Kidney glomerular epithelial cell (primary cell): ENCODE measurements around the gene C19orf73.
"Not testable (repeated sequence)": the region's sequence is repeated elsewhere in the genome, so short reads cannot be mapped to it uniquely, and the experiment has no call there.

Source experiments
- DNase-seq: peaks from one replicate; lab custom pipeline; 2025; lab: John Stamatoyannopoulos, UW

The C19orf73 gene

GRCh38 chr19:49121841-49122240 is 2.9 kb upstream of the C19orf73 start:
- DNase-seq = not testable (repeated sequence)

DNA sequence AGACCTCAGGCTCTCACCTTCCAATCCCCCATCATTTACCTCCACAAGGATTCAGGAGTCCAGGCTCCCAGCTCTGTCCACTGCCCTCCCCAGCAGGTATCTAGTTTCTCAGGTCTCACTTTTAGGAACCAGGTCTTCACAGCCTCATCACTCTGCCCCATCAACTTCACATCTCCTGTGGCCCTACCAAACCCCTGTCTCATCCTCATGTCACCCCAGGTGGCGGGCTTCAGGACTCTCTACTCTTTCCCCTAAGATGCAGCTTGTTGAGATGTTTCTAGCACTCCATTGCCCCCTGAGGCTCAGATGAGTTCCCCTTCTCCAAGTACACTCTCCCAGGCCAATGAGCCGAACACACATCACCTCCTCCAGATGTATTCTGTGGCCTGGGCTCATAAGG is 1.9 kb upstream of the C19orf73 start:
- no peak for DNase-seq

DNA sequence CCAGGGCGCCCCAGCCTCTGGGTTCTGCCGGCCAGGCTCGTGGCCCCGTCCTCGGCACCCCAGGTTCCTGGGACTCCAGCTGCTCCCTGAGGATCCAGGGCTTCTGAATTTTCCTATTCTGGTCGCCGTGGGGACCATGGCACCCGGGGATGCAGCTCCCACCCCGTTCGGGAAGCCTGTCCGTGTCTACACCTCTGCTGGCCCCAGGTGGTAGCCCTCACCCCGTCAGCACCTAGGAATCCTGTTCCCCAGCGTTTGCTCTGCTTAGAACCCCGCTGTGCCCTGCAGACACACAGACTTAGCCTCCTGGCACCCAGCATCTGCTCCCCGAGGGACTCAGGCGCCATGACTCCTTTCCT is 1.4 kb upstream of the C19orf73 start:
- DNase-seq = no peak

DNA sequence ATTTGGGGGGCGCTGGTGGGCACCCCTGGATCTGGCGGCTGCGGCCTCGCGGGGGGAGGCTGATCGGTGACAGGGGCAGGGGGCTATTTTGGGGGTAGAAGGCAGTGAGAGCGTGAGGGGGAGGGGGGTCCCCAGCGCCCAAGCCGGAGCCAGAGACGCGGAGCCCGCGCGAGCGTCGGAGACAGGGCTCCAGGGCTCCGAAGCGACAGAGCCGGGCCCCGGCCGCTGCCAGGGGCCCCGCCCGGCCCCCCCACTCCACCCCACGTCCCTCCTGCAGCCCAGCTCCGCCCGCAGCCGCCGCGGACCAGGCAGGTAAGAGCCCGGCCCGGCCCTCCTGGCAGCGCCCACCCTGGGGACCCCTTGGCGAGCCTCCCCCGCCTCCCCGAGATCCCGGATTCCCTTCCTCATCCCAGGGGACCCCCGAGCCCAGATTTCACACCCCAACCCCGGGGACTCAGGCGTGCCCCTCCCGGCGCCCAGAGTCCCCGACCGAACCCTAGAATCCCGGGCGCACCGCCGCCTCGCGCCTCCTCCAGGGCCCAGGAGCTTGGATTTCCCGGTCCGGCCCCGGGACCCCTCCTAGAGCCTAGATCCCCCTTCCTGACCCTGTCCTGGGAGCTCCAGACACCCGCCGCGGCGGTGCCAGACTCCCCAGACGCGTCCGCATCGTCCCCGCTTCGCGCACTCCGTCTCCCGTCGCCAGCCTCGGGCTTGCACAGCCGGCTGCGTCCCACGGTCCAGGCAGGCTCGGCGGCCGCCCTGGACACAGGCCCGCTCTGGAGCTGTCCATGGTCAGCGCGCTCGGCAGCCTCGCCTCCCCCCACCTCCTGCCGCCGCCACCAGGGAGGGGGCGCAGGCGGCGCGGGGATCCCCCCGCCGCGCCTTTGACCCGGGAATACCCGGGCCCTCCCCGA is 725 bp upstream of the C19orf73 start, which contains the start of gene PPFIA3:
TSS of gene PPFIA3 (plus strand) at position 134 of the 914 bp plus-strand sequence. CDS start 8,330 bp downstream, outside the sequence.
- peak; percentile 21 for DNase-seq

GRCh38 chr19:49117677-49118564 is 1.0 kb downstream of the C19orf73 start:
- no peak for DNase-seq

GRCh38 chr19:49116544-49116943 is 2.4 kb downstream of the C19orf73 start:
- DNase-seq = no peak

DNA sequence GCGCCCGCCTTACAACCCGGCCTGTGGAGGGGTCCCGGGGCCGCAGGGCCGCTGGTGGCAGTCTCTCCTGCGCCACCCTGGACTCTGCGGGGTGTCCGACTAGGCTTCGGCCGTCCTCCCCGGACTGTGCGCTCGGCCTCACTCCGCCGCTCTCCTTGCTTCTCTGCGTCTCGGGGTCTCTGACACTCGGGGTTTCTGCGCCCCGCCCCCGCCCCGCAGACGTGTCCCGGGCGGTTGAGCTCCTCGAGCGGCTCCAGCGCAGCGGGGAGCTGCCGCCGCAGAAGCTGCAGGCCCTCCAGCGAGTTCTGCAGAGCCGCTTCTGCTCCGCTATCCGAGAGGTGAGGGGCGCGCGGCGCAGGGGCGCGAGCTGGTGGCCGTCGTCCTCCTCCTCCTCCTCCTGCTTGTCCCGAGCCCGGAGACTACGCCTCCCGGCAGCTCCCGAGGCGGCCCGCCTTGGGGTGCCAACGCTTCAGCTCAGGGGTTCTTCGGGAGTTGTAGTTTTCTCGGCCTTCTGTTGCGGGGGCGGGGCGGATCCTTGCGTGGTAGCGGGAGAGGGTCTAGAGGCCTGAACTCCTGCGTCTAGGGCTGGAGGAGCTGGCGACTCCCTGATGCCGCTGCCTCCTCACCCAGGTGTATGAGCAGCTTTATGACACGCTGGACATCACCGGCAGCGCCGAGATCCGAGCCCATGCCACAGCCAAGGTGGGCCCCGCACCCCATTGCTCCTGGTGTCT is 4.1 kb downstream of the C19orf73 start:
- DNase-seq = no peak

- peak; percentile 44 for DNase-seq
Observed at GRCh38 chr19:49113762-49114629, 4.9 kb downstream of the C19orf73 start, which contains the start of gene LIN7B. Gene LIN7B, plus strand, starts transcription at chr19:49114370. Its CDS starts 35 bp downstream, at chr19:49114405.

GRCh38 chr19:49111218-49111998 is 7.5 kb downstream of the C19orf73 start:
- DNase-seq = no peak

DNA sequence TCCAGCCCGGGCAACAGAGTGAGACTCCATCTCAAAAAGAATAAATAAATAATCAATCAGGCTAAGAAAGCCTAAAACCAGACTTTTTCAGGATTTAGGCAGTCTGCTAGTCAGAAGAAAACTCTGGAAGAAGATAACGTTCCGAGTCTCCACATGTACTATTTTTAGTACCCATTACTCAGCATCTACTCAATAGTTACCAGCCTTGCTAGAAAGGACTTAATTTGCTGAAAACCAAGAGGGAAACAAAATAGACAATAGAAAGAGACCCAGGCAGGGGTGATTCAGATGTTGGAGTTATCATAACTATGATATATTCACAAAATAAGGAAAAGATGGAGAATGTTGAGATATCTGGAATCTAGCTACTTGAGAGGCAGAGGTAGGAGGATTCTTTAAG is 8.4 kb downstream of the C19orf73 start:
- no peak for DNase-seq

DNA sequence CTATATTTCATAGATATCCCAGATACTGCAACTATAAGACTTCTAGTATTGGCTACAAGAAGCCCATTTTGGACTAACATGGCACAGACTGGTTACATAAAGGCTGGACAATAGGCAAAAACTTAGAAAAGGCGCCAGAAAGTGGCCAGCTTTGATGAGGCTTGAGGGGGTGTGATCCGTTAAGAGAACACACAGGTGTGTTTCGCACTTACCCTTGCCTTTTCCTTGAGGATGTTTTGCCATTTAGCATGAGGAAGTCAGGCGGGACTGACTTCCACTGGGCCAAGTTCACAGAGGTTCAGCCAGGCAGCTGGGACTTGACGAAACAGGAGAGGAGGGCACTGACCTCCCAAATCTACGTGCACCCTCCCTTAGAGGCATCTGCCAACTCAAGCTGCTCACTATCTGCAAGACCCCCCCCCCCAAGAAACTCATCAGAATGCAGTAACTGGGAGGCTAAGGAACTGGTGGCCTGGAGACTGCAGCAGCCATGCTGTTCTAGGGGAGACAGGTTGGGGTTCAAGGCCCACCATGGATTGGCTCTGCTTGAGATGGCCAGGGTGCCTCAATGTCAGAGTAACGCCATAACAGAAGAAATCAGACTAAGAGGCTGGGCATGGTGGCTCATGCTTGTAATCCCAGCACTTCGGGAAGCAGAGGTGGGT is 9.2 kb downstream of the C19orf73 start:
- DNase-seq = no peak

DNA sequence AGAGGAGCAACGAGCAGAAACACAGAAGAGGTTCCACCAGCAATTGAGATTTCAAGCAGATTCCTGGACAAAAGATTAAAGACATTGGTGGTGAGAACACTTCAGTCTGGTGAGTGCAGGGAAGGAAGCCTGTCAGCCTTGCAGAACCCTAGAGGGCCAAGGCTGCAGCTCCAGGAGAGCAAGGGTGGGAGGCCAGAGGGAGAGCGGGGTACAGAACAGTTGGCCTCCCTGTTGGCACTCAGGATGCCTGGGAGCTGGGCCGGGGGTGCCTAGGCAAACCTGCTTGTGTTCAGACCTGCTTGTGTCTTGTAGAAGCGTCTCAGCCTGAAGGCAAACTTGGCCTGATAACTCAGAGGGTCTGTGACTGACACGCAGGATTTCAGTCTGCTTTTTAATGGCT is 9.9 kb downstream of the C19orf73 start:
- no peak for DNase-seq

- DNase-seq = no peak
Observed at GRCh38 chr19:49107625-49108459, 11.1 kb downstream of the C19orf73 start.

- DNase-seq = peak; percentile 7
Observed at GRCh38 chr19:49106648-49107135, 12.3 kb downstream of the C19orf73 start.

DNA sequence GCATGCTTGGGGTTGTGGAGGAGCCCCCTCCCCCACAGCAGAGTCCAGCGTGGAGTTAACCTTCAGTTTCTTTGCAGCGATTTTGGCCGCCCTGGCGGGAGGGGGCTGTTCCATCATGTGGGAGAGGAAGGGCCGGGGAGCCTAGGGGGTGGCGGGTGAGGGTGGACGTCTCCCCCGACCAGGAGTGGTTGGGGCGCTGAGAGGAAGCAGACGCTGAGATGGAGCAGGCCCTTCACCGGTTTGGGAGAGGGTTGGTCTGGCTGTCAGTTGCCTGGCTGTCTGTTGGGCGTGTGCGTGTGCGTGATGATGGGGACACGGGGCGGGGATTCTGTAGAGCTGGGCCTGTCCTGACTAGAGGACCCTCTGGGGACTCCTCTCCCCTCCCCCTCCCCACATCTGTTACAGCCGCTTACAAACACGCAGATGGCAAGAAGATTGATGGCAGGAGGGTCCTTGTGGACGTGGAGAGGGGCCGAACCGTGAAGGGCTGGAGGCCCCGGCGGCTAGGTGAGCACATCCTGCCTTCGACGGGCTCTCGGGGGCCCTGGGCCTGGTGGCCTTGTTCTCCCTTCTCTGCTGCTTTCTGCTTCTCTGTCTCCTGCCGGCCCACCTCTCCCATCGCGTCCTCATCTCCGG is 14.6 kb downstream of the C19orf73 start:
- no peak for DNase-seq

DNA sequence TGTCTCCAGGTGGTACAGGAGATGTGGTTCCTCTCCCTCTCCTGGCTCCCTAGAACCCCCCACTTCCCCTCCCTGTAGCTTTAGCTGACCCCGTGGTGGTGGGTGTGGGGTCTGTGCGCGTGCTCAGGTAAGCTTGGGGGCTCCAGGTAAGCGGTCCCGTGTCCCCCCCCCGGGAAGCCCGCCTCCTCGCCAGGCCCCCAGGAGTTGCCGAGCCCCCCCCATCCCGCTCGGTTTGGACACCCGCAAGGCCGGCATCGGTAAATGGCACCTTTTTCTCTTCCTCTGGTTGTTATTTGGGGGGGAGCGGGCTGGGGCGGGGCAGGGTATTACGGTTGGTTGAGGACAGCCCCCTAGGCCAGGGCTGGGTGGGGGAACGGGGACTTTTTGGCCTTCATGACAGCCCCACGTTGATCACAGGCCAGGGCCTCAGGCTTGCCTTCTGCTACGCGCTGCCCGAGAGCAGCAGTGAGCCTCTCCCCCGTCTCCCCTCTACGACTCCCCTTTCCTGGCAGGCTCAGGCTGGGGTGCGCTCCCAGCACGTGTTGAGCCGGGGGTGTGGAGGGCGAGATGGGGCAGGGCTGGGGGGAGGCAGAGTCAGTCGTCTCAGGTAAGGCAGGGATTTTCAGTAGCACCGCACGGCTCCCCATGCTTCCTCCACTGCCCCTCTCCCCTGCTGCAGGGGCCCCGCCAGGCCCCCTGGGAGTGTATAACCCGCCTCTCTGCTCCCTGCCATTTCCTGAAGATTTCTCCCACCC is 15.4 kb downstream of the C19orf73 start:
- no peak for DNase-seq

- no peak for DNase-seq
Observed at GRCh38 chr19:49102303-49102702, 16.6 kb downstream of the C19orf73 start.
